GM12872 (cell line): ENCODE results near the gene ALAS1.

Experiments
- TF ChIP-seq, protein P1 (sequence below): IDR thresholded peaks from 3 replicates; pipeline ENCODE4 v1.5.1; 2011; ENCODE audit warnings: low read depth, mild to moderate bottlenecking, low read length, moderate library complexity; ENCODE audit not compliant: insufficient read depth

Gene ALAS1

DNA sequence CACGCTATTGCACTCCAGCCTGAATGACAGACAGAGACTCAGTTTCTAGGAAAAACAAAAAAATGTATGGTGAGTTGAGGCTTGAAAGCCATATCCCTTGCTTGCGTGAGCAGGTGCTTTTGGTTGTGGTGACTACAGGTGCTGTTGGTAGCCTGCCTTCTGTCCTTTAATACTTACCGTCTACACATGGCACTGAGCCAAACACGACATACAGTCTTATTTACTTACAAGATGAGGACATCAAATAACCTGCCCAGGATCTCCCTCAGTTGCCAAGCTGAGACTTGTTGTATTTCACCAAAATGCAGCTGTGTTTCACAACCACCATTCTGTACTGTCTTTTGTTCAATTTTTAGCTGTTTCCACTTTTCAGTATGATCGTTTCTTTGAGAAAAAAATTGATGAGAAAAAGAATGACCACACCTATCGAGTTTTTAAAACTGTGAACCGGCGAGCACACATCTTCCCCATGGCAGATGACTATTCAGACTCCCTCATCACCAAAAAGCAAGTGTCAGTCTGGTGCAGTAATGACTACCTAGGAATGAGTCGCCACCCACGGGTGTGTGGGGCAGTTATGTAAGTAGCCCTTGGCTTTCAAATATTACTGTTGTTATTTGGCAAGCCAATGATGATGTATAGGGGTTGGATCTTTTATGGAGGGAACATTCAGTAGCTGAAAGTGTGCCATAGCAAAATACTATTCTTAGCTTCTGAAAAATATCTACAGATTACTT is 6.5 kb downstream of the ALAS1 start:
- TF ChIP-seq, protein P1, sequence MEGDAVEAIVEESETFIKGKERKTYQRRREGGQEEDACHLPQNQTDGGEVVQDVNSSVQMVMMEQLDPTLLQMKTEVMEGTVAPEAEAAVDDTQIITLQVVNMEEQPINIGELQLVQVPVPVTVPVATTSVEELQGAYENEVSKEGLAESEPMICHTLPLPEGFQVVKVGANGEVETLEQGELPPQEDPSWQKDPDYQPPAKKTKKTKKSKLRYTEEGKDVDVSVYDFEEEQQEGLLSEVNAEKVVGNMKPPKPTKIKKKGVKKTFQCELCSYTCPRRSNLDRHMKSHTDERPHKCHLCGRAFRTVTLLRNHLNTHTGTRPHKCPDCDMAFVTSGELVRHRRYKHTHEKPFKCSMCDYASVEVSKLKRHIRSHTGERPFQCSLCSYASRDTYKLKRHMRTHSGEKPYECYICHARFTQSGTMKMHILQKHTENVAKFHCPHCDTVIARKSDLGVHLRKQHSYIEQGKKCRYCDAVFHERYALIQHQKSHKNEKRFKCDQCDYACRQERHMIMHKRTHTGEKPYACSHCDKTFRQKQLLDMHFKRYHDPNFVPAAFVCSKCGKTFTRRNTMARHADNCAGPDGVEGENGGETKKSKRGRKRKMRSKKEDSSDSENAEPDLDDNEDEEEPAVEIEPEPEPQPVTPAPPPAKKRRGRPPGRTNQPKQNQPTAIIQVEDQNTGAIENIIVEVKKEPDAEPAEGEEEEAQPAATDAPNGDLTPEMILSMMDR: no peak

GRCh38 chr3:52205727-52206372 is 7.9 kb downstream of the ALAS1 start:
- TF ChIP-seq, protein P1: no peak

GRCh38 chr3:52208556-52208955 is 10.6 kb downstream of the ALAS1 start:
- TF ChIP-seq, protein P1: no peak

- TF ChIP-seq, protein P1: no peak
These were observed 12.1 kb downstream of the ALAS1 start for GRCh38 chr3:52210037-52210436.

- TF ChIP-seq, protein P1: no peak
These were observed 12.6 kb downstream of the ALAS1 start for GRCh38 chr3:52210550-52211046.

DNA sequence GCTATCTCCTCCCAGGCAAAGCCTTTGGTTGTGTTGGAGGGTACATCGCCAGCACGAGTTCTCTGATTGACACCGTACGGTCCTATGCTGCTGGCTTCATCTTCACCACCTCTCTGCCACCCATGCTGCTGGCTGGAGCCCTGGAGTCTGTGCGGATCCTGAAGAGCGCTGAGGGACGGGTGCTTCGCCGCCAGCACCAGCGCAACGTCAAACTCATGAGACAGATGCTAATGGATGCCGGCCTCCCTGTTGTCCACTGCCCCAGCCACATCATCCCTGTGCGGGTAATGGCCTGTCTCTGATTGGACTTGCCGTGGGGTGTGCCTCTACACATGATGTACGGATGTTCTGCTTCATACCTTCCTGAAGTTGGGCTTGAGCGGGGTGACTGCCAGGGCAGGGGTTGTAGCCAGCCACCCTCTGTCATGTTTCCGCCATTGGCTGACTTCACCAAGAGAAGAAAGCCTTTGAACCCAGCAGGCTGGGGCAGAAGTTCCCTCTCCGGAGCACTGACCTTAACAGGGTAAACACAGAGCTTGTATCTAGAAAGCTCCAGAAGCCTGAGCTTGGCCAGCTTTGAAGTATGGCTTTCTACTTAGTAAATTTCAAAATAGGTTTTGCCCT is 13.4 kb downstream of the ALAS1 start:
- TF ChIP-seq, protein P1: no peak

GRCh38 chr3:52213005-52213404 is 15.0 kb downstream of the ALAS1 start:
- TF ChIP-seq, protein P1: no peak
